HG02973 (cell line): Measurements from ENCODE around the gene DDX51.
"Not testable (repeated sequence)": the region's sequence is repeated elsewhere in the genome, so short reads cannot be mapped to it uniquely, and the experiment has no call there.

Experiments used
- ATAC-seq: cut with Tn5 transposase; IDR thresholded peaks from one replicate; pipeline ENCODE4 v1.9.1; 2021; ENCODE audit warnings: moderate library complexity; ENCODE audit not compliant: unreplicated experiment

Gene DDX51

DNA sequence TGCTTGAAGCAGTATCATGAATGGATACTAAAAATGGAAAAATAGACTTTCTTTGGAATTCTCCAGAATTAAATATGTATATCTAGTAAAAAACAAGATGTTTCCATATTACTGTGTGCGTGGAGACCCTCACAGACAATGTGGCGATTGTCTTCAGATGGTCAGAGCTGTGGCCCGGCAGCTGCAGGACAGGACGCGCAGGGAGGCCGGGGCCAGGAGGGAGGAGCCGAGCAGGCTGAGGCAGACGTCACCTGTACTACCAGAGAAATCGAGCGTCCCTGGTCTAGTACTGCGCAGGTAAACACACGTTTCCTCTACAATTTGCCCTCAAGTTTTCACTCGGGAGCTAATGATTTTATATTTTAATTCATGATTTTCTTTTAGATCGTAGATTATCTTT lies 22.8 kb downstream of the DDX51 start:
- no peak for ATAC-seq

DNA sequence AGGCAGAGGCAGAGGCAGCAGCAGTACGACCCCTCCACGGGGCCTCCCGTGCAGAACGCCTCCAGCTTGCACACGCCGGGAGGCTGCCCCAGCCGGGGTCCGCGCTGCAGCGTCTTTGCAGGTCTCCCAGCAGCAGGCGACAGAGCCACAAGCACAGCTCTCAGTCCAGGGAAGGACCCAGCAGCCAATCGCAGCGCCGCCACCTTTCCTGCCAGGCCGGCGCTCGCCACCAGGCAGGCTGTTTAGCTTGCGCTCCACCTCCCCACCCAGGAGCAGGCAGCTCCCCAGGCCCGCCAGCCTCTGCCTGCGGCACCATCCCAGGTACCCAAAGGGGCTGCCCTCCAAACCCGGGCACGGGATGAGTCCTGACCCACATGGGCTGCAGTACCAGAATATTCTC lies 25.2 kb downstream of the DDX51 start:
- ATAC-seq = no peak

DNA sequence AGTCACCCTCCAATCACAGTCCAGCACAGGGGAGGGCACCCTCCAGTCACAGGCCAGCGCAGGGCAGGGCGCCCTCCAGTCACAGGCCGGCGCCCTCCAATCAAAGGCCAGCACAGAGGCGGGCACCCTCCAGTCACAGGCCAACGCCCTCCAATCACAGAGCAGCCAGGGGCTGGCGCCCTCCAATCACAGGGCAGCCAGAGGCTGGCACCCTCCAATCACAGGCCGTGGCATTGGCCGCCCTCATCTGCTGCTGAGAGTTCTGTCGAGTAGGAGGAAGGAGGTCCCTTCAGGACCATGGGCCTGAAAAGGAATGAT lies 26.6 kb downstream of the DDX51 start:
- no peak for ATAC-seq

DNA sequence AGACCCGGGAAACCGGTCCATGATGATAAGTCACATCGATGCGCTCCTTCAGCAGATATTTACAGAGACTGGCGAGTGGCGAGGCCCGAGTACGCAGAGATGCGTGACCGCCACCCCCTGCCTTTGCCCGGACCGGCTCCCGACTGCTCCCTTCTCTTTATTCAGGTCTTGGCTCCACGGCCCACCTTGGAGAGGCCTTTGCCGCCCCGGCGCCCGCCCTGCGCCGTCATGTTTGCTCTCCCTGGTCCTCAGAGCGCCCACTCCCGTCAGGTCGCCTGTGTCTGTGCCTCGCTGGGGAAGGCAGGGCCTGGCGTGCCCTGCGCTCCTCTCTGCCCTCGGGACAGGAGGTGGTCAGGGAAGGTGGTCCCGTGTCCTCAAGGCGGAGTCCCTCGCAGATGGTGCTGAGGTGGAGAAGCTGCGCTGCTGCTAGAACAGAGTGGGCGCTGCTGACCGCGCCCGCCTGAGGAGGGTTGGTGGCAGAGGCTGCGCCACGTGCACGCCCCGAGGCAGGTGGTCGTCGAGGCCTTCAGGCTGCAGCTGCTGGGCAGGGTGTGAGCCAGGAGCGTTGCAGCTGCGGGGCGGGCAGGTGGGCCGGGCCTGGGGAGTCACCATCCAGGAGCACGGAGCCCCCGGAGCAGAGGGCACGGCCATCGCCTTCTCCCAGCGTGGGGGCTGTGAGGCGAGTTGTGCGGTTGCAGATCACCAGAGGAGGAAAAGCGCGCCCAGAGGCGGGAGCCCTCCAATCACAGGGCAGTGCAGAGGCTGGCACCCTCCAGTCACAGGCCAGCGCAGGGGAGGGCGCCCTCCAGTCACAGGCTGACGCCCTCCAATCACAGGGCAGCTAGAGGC lies 27.2 kb downstream of the DDX51 start:
- no peak for ATAC-seq

DNA sequence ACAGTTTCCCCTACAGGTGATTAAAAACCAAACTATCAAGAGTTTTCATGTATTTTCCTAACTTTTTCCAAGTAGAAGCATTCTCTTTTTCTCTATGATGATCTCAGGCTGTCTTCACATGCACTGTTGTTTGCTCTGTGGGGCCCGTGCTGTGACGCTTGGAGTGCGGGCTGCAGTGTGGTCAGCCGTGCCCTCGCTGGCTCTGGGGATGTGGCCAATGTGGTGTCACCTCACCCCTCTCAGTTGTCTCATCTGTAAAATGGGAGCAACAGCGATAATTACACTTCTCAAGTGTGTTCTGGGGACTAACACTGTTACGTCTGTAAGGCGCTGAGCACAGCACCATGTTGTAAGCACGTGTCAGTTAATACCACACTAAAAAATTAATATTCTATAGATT lies 28.6 kb downstream of the DDX51 start:
- ATAC-seq = no peak

DNA sequence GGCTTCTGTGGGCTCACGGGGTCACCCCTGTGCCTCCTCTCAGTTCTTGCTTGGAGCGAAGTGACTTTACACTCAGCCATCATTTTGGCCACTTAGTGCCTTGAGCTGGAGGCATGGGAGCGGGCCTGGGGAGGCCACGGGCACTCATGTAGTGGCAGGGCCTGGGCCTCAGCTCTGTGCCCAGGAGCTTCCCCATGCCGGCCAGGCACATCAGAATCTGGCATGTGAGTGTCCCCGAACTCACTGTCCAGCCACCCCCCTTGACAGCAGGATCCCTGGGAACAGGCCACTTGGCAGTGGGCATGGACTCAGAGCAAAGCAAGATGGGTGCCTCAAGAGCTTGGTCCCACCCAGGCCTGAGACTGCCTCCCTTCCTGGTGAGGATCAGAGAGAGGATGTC lies 29.5 kb downstream of the DDX51 start:
- no peak for ATAC-seq

DNA sequence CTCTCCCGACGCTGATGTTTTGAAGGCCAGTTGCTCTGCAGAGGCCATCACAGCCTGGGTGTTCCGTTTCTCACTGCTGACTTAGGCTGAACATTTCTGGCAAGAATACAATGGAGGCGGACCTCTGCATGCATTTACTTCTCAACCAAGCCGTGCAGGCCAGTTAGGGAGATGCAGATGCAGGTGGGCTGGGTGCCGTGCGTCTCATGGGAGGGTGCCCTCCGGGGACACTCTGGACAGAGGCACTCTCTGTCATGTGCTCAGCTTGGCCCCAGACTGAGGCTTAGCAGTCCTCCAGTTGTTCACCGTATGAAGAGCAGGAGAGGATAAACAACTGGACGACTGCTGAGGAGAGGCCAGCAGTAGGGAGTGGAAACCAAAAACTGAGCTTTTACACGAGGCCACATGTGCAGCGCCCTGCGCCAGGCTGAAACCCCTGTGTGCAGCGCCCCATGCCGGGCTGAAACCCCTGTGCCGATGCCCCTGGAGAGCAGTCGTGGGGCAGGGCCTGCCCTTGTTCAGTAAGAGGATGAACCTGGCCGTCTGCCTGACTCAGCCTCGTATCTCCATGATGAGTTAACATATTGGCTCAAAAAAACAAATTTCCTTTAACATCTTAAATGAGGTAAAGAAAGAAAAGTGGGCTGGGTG lies 32.3 kb downstream of the DDX51 start:
- ATAC-seq = no peak

DNA sequence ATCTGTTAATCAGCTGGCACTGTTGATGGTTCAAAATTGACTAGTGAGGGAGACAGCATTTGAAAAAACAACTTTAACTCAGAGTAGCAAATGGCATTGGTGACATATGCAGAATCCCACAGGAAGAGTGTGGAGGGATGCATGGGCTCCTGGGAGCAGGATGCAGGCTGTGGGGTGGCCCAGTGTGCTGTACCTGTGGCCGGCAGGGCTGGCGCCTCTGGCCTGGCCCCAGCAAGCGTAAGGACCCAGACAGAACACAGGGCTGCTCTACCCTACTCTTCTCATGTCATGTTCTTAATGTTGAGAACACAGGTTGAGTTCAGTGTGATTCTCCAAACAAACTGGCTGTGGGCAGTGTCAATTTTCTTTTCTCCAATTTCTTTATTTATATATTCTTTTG lies 33.4 kb downstream of the DDX51 start:
- ATAC-seq = no peak

DNA sequence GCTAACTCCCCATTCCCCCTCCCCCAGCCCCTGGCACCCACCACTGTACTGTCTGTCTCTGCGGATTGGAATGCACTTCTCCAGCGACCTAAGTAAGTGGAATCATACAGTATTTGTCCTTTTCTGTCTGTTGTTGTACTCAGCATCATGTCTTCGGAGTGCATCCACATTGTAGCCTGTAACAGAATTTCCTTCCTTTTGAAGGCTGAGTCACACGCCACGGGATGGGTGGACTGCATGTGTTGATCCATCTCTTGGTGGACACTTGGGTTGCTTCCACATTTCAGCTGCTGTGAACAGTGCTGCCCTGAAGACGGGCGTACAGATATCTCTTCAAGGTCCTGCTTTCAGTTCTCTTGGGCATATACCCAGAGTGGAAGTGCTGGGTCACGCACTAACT lies 34.4 kb downstream of the DDX51 start:
- no peak for ATAC-seq

DNA sequence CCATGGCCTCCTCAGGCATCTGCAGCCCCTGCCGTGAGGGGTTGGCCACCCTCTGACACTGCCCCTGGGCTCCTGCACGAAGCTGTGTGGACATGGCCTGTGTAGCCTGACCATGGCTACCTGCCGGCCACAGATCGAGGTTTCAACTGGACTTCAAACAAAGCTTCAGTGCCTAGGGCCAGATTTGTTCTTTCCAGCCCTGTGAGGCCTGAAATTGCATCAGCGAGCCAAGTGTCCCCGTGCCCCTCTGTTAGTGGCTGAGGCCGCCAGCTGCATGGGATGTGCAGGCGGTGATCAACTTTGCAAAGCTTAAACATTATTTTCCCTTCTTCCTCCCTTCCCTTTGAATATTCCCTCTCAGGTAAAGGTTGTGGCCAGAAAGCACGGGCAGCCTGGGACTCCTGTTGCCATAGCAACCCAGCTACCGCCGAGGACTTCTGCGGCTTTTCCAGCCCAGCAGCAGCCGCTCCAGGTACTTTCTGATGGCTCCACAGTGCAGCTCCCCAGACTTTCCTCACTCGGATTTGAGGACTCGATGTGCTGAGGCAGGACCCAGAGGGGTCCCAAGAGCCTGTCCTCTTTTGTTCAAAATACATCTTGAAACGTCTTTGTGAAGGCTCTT lies 35.8 kb downstream of the DDX51 start:
- no peak for ATAC-seq

DNA sequence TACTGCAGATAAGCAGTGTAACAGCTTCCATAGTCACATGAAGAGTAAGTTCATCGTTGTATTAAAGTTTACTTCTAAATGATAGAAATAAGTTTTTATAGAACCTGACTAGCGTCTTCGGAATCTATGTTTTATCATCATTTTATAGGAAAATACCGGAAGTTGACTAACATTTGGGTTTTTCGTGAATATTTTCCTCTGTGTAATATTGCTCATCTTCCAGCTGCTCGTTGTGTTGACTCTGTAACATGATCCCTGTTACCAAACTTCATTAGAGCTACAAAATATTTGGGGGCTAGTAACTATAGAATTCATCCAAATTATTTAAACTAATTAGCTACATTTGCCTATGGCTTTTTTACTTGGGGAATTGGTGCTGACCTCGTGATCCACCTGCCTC lies 37.2 kb downstream of the DDX51 start:
- no peak for ATAC-seq

DNA sequence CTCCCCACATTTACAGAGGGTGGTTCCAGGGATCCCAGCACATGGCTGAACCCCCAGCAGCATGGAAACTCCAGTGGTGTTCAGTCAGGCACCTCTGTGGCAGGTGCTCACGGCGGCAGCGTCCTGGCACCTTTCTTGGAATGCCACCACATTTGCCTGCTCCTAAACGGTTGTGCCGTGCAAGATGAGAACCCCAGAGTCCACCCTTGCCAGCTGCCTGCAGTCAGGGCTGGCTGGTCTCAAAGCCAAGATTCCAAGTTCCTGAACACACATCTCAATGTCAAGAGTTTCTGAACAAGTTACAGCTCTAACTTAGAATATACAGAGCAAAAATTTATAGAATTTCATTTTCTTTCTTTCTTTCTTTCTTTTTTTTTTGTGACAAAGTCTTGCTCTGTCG lies 38.7 kb downstream of the DDX51 start:
- no peak for ATAC-seq

DNA sequence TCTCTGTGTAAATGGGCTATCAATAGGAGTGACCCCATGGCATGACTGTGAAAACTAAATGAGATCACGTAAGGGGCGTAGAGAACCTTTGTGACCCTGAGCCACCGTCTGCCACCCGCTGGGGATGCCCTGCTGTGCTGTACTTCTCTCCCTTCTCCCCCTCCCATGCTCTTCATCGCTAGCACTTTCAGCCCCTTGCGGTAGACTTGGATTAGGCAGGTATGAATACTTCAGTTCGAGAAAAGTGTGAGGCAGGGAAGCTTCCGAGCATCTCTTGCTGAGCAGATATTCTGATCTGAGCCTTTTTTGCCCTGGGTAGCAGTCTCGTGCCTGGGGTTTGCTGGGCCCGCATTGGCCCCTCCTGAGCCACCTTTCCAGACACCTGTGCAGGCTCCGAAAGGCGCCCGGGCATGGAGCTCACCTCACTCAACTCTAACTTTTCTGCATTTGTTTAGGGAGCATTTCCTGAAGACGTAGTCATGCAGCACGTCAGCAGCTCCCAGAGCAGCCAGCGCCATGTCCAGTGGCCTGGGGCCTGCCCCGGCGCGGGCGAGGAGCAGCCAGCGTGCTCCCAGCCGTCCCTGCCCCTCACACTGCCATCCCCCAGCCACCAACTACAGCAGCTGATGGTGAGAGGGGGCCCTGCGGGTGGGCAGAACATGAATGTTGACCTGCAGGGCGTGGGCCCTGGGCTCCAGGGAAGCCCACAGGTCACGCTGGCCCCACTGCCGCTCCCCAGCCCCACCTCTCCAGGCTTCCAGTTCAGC lies 40.4 kb downstream of the DDX51 start:
- no peak for ATAC-seq

DNA sequence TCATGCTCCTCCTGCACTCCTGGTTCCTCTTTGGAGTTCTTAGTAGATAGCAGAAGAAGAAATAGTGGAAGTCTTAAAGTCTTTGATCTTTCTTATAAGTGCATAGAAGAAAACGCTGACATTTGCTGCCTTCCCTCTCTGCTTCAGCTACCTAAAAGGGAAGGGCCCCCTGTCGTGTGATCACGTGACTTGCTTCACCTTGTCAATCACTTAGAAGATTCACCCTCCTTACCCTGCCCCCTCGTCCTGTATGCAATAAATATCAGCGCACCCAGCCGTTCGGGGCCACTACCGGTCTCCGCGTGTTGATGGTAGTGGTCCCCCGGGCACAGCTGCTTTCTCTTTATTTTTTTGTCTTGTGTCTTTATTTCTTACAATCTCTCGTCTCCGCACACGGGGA lies 41.0 kb downstream of the DDX51 start:
- ATAC-seq = not testable (repeated sequence)

DNA sequence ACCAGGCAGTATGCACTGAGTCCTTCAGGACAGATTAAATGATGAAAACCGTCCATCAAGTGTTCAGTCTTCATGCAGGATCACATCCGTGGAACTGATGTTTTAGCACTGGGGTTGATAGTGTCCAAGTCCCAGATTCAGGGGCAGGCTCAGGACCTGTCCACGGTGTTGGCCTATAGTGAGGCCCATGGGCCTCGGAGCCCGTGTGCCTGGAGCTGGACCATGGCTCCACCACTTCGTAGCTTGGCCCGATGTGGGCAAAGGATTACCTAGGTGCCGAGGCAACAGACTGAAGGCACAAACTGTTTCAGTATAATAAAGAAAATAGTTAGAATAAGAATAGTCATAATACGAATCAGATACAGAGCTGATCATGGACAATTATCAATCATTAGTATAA lies 41.8 kb downstream of the DDX51 start:
- ATAC-seq = no peak

DNA sequence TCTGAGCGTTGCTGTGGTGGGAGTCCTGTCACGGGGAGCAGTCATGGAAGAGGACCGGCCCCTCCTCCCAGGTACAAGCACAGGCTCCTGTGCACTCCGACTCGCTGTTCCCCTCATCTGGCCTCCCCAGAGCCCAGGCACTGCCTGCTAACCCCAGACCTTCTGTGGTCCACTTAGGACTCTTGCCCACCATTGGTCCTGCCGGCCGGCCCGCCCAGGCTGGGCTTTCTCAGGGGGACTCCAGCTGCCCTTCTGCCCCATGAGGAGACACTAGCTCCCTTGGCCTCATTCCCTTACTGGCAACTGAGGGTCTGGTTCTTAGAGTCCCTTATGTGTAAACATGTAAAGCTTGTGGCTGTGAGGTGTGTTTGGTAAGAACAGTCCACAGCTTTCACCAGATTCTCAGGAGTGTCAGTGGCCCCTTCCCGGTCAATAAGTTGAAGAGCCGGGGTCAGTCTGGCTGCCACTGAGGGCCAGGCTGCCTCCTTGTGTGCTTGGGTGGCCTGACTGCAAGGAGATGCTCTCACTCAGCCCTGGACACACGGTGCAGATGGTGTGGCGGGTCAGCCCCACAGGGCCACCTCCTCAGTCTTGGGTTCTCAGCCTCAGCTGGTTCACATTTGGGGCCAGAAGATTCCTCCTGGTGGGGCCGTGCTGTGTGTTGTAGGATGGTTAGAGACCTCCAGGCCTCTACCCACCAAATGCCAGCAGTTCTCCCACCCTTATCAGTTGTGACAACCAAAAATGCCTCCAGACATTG lies 43.6 kb downstream of the DDX51 start:
- no peak for ATAC-seq

DNA sequence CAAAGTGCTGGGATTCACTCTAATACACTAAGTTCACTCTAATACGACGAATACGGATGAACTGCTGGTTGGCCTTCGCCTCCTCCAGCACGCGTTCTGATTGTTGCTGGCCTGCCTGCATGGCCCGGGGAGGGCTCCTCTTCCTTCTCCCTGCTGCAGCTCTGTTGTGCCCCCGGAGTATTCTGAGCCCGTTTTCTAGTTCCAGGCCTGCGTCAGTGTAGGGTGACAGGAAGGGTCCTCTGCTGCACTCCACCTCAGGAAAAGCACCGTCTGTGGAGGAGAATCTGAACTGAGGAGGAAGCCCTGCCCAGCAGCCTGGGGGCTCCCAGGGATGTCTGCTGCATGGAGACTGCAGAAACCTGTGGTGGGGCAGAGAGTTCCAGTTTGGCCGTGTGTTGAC lies 44.4 kb downstream of the DDX51 start:
- ATAC-seq = no peak

DNA sequence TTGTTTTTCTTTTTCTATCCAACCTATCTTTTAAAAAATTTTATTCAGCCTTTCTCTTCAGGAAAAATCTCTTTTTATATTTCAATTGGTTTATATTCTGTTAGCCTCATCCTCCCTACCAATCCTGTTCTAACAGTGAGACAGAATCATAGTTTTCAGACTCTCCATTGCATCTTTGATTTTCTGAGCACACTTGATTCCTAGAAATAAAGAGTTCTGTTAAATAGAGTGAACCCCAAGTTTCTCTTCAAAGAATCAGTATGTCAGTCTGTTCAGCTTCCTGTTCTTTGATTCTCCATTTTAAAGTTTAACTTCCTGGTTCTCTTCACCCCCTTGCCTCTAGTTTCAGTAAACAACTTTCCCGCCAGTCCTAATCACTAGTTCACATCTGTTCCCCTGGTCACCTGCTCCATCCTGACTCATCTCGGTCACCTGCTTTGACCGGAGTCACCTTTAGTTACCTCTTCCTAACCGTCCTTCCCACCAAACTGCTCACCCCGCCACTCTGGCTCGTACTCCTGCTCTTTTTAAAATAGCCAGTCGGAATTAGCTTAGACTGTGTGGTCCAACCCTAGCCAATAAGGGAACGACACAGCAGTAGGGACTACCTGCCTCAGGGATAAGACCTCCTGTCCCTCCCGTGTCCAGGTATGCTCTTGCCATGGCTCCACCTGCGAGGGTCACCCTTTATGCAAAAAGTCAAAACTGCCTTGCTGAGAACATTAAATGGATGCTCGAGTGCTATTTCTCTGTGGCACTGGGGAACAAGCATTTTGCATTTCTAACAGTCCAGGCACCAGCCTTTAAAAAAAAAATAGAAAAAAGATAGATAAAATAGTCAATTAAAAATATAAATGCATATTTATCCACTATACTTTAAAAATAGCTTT lies 48.4 kb downstream of the DDX51 start:
- no peak for ATAC-seq

DNA sequence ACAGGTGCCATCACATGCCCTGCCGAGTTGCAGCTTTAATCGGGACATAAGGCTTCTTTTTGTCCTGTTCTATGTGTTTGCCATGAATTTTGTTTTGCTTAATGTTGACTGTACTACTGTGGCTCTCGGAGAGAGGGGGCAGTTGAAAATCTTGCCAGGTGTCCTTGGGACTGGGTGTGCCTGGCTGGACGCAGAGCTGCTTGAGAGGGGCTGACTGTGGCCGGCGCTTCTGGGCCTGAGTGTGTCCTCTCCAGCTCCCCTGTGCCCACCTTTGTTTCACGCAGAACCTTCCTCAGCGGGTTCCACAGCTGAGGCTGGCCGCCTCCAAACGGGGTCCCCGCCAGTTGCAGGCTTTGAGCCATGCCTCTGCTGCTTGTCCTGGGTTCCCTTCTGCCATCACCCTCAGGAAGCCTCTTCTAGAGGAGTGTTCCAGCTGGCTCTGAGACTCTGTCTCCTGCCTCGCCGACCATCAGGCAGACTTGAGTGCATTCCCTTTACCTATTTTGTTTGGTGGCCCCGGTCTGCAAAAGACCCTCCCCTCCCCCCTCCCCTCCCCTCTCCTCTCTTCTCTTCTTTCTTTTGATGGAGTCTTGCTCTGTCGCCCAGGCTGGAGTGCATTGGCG lies 49.7 kb downstream of the DDX51 start:
- no peak for ATAC-seq
